Cardiac muscle cell (in vitro differentiated cells and primary cell): ENCODE data around the gene NYAP1. TPM values are rescaled to one million over a fixed set of nuclear protein-coding genes. Genes with fewer than 3 reads are reported as not detected.
"Not testable (repeated sequence)": the region's sequence is repeated elsewhere in the genome, so short reads cannot be mapped to it uniquely, and the experiment has no call there.

Source experiments
- DNase-seq, 2 donors: peaks; one replicate each; pipeline versions ENCODE4 v3.0.0 to v3.0.0-alpha.2; 2010 to 2017; ENCODE audit warnings: low read depth in 1 of 2, low spot score in 1 of 2
- H3K27ac ChIP-seq: fragments of 200-600 bp; sonication (generic); 2 replicates; pipeline ENCODE4 v1.5.1; 2016
- H3K27me3 ChIP-seq: fragments of 200-600 bp; sonication (generic); 2 replicates; pipeline ENCODE4 v1.6.0; 2016; ENCODE audit warnings: control low read depth
- H3K36me3 ChIP-seq: fragments of 200-600 bp; sonication (generic); 2 replicates; pipeline ENCODE4 v1.5.1; 2016; ENCODE audit warnings: control low read depth
- H3K4me1 ChIP-seq: fragments of 200-600 bp; sonication (generic); 2 replicates; pipeline ENCODE4 v1.8.1; 2017; ENCODE audit warnings: low read depth, mild to moderate bottlenecking, mixed run types
- H3K4me3 ChIP-seq: fragments of 200-600 bp; sonication (generic); 2 replicates; pipeline ENCODE4 v1.5.1; 2016; ENCODE audit warnings: mild to moderate bottlenecking
- H3K9me3 ChIP-seq: fragments of 200-600 bp; sonication (generic); 2 replicates; pipeline ENCODE4 v1.5.1; 2017; ENCODE audit warnings: low read depth, mild to moderate bottlenecking, control low read depth
- polyA plus RNA-seq: library from polyadenylated mRNA; unstranded; fragments of >200 nt; fragmentation: Nextera tagmentation; extraction: Ambion mirVana; gene quantifications from 2 replicates; pipeline ENCODE4 v1.2.1, GENCODE V29; 2016
- total RNA-seq: library from RNA; depleted of rRNA; stranded (reverse); fragments of >200 nt; gene quantifications from 2 replicates; pipeline ENCODE4 v1.2.3, GENCODE V29; 2016
- TF ChIP-seq, protein P1 (sequence below): IDR thresholded peaks from 2 replicates; pipeline ENCODE4 v1.5.1; 2012; ENCODE audit warnings: low read depth, mild to moderate bottlenecking, low read length

NYAP1 gene
- total and polyA plus RNA-seq, 2 experiments from 2014 or later = 0.06 to 13.0 TPM

DNA sequence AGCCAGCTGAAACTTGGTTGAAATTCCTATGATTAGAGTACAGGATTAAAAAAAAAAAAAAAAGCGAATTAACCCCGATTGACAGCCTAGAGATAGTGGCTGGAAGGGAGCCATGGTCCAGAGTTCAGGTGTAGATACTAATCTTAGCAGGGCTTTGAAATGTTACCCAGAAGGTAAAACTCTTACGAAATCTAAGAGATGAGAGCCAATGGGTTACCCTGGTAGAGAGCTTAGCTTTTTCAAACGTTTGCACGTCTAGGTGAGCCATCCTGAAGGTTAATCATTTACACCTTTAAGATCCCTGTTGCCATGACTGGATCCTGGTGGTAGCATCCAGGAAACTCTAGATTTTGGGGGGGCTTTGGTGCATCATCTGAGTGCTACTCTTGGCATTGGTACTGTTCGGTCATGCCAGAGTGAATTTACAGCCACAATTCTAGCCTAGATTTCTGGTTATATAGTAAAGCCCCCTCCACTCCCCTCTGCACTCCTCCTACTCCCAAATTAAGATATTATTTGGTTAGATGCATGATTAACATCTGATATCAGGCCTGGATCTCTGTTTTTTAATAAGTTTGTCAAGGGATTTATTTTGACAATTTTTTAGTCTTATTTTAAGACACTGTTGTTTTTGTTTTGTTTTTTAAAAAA, 56.5 kb downstream of the NYAP1 start:
- no peak for DNase-seq
- Histone ChIP-seq H3K27me3 (no peaks in the 10 kb centered on the region), H3K27ac (no peak overlapping the region), H3K36me3 (no peaks in the 10 kb centered on the region), H3K4me3 (peak overlapping the region; percentile 48), H3K4me1 (peaks cover 9% of the 10 kb centered on the region), H3K9me3 (no peaks in the 10 kb centered on the region)
- TF ChIP-seq, protein P1, sequence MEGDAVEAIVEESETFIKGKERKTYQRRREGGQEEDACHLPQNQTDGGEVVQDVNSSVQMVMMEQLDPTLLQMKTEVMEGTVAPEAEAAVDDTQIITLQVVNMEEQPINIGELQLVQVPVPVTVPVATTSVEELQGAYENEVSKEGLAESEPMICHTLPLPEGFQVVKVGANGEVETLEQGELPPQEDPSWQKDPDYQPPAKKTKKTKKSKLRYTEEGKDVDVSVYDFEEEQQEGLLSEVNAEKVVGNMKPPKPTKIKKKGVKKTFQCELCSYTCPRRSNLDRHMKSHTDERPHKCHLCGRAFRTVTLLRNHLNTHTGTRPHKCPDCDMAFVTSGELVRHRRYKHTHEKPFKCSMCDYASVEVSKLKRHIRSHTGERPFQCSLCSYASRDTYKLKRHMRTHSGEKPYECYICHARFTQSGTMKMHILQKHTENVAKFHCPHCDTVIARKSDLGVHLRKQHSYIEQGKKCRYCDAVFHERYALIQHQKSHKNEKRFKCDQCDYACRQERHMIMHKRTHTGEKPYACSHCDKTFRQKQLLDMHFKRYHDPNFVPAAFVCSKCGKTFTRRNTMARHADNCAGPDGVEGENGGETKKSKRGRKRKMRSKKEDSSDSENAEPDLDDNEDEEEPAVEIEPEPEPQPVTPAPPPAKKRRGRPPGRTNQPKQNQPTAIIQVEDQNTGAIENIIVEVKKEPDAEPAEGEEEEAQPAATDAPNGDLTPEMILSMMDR = no peak

DNA sequence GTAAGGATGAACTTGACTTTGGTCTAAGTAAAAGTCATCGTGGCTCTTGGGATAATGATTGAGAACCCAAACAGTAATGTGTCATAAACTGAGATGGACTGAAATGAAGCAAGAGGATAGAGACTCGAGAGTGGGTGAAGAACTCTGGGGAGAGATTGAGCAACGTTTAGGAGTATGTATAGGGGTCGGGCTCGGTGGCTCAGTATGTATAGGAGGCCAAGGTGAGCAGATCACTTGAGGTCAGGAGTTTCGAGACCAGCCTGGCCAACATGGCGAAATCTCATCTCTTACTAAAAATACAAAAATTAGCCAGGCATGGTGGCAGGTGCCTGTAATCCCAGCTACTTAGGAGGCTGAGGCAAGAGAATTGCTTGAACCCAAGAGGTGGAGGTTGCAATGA, 57.6 kb downstream of the NYAP1 start:
- not testable (repeated sequence) for DNase-seq, H3K27me3 ChIP-seq, H3K27ac ChIP-seq, H3K4me3 ChIP-seq, H3K36me3 ChIP-seq, H3K9me3 ChIP-seq
- H3K4me1 ChIP-seq = peaks cover 20% of the 10 kb centered on the region

DNA sequence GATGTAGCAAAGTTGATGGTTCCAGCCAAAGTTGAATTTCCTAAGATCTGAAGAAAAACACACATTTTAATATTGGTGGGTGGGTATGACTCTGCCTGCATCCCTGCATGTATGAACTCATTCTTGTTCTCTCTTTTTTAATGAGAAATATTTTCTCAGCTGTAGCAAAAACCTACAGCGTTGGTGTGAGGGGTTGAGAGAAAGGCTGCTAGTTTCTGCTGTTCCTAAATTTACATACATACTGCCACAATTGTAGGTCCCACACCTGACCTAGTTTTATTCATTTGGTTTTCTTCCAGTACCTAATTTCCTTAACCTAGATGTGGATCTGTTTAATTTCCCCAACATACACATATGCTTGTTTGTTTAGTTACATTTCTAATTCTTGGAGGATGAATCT, 59.9 kb downstream of the NYAP1 start:
- H3K27me3 ChIP-seq = no peaks in the 10 kb centered on the region
- TF ChIP-seq, protein P1 = no peak
- H3K9me3 ChIP-seq = no peaks in the 10 kb centered on the region
- no peak overlapping the region for H3K4me3 ChIP-seq
- H3K4me1 ChIP-seq = peaks cover 30% of the 10 kb centered on the region
- no peak for DNase-seq
- no peaks in the 10 kb centered on the region for H3K36me3 ChIP-seq
- H3K27ac ChIP-seq = no peak overlapping the region

DNA sequence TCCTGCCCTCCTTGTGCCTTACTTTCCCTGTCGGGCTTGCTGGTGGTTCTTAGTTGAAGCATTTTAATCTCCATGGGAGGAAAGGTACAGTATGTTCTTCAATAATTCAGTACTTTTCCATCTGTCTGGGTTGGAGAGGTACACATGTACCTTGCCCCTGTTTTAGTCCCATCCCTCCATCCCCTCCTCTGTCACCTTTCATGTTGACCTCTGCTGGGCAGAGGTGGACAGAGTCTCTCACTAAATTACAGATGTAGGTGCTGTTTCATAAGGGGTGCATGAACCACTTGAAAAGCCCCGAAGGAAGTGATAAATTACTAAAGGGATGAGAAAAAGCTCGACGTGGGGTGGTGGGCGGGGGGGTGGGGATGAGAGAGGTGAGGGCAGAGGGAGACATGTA, 60.7 kb downstream of the NYAP1 start:
- no peak overlapping the region for H3K4me3 ChIP-seq
- H3K4me1 ChIP-seq = peaks cover 30% of the 10 kb centered on the region
- DNase-seq = no peak
- peak overlapping the region; percentile 83 for H3K27ac ChIP-seq
- H3K27me3 ChIP-seq = no peaks in the 10 kb centered on the region
- TF ChIP-seq, protein P1 = no peak
- no peaks in the 10 kb centered on the region for H3K36me3 ChIP-seq
- no peaks in the 10 kb centered on the region for H3K9me3 ChIP-seq

Other genes with a start within 250 kb of the NYAP1 start
- not detected in 2 replicates for gene SPDYE3, start 176.2 kb upstream of the NYAP1 start, total RNA-seq
- gene SPDYE3, start 176.2 kb upstream of the NYAP1 start, polyA plus RNA-seq = 6.7 and 8.9 TPM in 2 replicates
- 28.5 and 29.1 TPM in 2 replicates for gene PILRB, start 125.8 kb upstream of the NYAP1 start, total RNA-seq
- 29.2 and 31.0 TPM in 2 replicates for gene PILRB, start 125.8 kb upstream of the NYAP1 start, polyA plus RNA-seq
- 2.9 and 3.1 TPM in 2 replicates for gene PILRA, start 110.4 kb upstream of the NYAP1 start, total RNA-seq
- 2.3 and 4.0 TPM in 2 replicates for gene PILRA, start 110.4 kb upstream of the NYAP1 start, polyA plus RNA-seq
- gene ZCWPW1, start 55.2 kb upstream of the NYAP1 start, total RNA-seq = 7.9 and 8.1 TPM in 2 replicates
- 13.0 and 18.0 TPM in 2 replicates for gene ZCWPW1, start 55.2 kb upstream of the NYAP1 start, polyA plus RNA-seq
- gene MEPCE, start 54.1 kb upstream of the NYAP1 start, total RNA-seq = 28.5 and 41.7 TPM in 2 replicates
- 21.5 and 27.0 TPM in 2 replicates for gene MEPCE, start 54.1 kb upstream of the NYAP1 start, polyA plus RNA-seq
- gene PPP1R35, start 47.4 kb upstream of the NYAP1 start, total RNA-seq = 51.5 and 81.5 TPM in 2 replicates
- 78.7 and 108 TPM in 2 replicates for gene PPP1R35, start 47.4 kb upstream of the NYAP1 start, polyA plus RNA-seq
- gene SPACDR, start 19.7 kb upstream of the NYAP1 start, total RNA-seq = 0.28 and 1.6 TPM in 2 replicates
- 0.79 and 1.2 TPM in 2 replicates for gene SPACDR, start 19.7 kb upstream of the NYAP1 start, polyA plus RNA-seq
- gene TSC22D4, start 4.7 kb upstream of the NYAP1 start, total RNA-seq = 103 and 133 TPM in 2 replicates
- gene TSC22D4, start 4.7 kb upstream of the NYAP1 start, polyA plus RNA-seq = 91.9 and 138 TPM in 2 replicates
- 18.3 and 21.7 TPM in 2 replicates for gene AGFG2, start 55.3 kb downstream of the NYAP1 start, total RNA-seq
- gene AGFG2, start 55.3 kb downstream of the NYAP1 start, polyA plus RNA-seq = 9.3 and 17.0 TPM in 2 replicates
- 1.4 and 1.5 TPM in 2 replicates for gene SAP25, start 90.0 kb downstream of the NYAP1 start, total RNA-seq
- gene SAP25, start 90.0 kb downstream of the NYAP1 start, polyA plus RNA-seq = 2.7 and 3.9 TPM in 2 replicates
- gene LRCH4, start 102.2 kb downstream of the NYAP1 start, total RNA-seq = 78.8 and 108 TPM in 2 replicates
- 80.9 and 103 TPM in 2 replicates for gene LRCH4, start 102.2 kb downstream of the NYAP1 start, polyA plus RNA-seq
- 0.78 and 1.9 TPM in 2 replicates for gene FBXO24, start 102.4 kb downstream of the NYAP1 start, total RNA-seq
- gene FBXO24, start 102.4 kb downstream of the NYAP1 start, polyA plus RNA-seq = 2.3 and 4.1 TPM in 2 replicates
- 43.2 and 46.3 TPM in 2 replicates for gene PCOLCE, start 118.4 kb downstream of the NYAP1 start, total RNA-seq
- 70.4 and 111 TPM in 2 replicates for gene PCOLCE, start 118.4 kb downstream of the NYAP1 start, polyA plus RNA-seq
- 30.1 and 36.0 TPM in 2 replicates for gene MOSPD3, start 128.6 kb downstream of the NYAP1 start, total RNA-seq
- 67.8 and 83.3 TPM in 2 replicates for gene MOSPD3, start 128.6 kb downstream of the NYAP1 start, polyA plus RNA-seq
- 0.89 and 2.5 TPM in 2 replicates for gene TFR2, start 157.6 kb downstream of the NYAP1 start, total RNA-seq
- 0.39 TPM in 1 of 2 replicates, not detected in the other for gene TFR2, start 157.6 kb downstream of the NYAP1 start, polyA plus RNA-seq
- gene ACTL6B, start 172.5 kb downstream of the NYAP1 start, total RNA-seq = not detected in 2 replicates
- not detected in 2 replicates for gene ACTL6B, start 172.5 kb downstream of the NYAP1 start, polyA plus RNA-seq
- gene GNB2, start 189.8 kb downstream of the NYAP1 start, total RNA-seq = 233 and 234 TPM in 2 replicates
- gene GNB2, start 189.8 kb downstream of the NYAP1 start, polyA plus RNA-seq = 241 and 286 TPM in 2 replicates
- 31.9 and 53.2 TPM in 2 replicates for gene GIGYF1, start 210.3 kb downstream of the NYAP1 start, total RNA-seq
- gene GIGYF1, start 210.3 kb downstream of the NYAP1 start, polyA plus RNA-seq = 14.0 and 20.1 TPM in 2 replicates
- gene POP7, start 222.2 kb downstream of the NYAP1 start, total RNA-seq = 30.6 and 45.7 TPM in 2 replicates
- gene POP7, start 222.2 kb downstream of the NYAP1 start, polyA plus RNA-seq = 40.2 and 68.3 TPM in 2 replicates
- gene EPO, start 236.5 kb downstream of the NYAP1 start, total RNA-seq = 0.60 TPM in 1 of 2 replicates, not detected in the other
- 0.34 and 0.46 TPM in 2 replicates for gene EPO, start 236.5 kb downstream of the NYAP1 start, polyA plus RNA-seq
- not detected in 2 replicates for gene ZAN, start 249.7 kb downstream of the NYAP1 start, total RNA-seq
- not detected in 2 replicates for gene ZAN, start 249.7 kb downstream of the NYAP1 start, polyA plus RNA-seq